Astrocyte of the cerebellum (primary cell): Measurements from ENCODE around the gene NDRG3.

Source experiments
- DNase-seq: peaks from one replicate; pipeline ENCODE4 v3.0.0-alpha.2; 2011; ENCODE audit warnings: low read depth
- H3K4me3 ChIP-seq: 2 replicates; pipeline ENCODE4 v1.5.1; 2011; ENCODE audit warnings: mild to moderate bottlenecking, low read depth, low read length, moderate library complexity
- in situ Hi-C: cut with HindIII; loops from 2 replicates; pipeline ENCODE4 v1.10.0; 2017; ENCODE audit warnings: low sequenced_read_pairs
- TF ChIP-seq, protein P1 (sequence below): IDR thresholded peaks from 2 replicates; pipeline ENCODE4 v1.5.1; 2012; ENCODE audit warnings: low read length, low read depth, moderate library complexity, mild to moderate bottlenecking; ENCODE audit errors: missing control alignments

Gene NDRG3

DNA sequence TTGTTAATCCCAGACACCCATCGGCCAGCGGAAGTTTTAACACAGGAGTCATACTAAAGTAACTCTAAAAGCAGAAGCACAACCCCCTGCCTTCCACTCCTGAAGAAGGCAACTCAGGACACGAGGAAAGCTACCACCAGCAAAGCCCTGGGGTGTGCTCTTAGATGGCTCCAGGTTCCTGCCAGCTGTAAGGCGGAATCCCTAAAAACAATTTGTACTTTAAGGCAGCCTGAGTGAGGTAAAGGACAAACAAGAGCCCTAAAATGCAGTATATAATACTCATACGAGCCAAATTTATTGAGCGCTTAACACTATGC lies 8.7 kb downstream of the NDRG3 start:
- in situ Hi-C loops: no loop called here
- no peak for DNase-seq
- TF ChIP-seq, protein P1, sequence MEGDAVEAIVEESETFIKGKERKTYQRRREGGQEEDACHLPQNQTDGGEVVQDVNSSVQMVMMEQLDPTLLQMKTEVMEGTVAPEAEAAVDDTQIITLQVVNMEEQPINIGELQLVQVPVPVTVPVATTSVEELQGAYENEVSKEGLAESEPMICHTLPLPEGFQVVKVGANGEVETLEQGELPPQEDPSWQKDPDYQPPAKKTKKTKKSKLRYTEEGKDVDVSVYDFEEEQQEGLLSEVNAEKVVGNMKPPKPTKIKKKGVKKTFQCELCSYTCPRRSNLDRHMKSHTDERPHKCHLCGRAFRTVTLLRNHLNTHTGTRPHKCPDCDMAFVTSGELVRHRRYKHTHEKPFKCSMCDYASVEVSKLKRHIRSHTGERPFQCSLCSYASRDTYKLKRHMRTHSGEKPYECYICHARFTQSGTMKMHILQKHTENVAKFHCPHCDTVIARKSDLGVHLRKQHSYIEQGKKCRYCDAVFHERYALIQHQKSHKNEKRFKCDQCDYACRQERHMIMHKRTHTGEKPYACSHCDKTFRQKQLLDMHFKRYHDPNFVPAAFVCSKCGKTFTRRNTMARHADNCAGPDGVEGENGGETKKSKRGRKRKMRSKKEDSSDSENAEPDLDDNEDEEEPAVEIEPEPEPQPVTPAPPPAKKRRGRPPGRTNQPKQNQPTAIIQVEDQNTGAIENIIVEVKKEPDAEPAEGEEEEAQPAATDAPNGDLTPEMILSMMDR: no peak
- H3K4me3 ChIP-seq: no peak overlapping the region

DNA sequence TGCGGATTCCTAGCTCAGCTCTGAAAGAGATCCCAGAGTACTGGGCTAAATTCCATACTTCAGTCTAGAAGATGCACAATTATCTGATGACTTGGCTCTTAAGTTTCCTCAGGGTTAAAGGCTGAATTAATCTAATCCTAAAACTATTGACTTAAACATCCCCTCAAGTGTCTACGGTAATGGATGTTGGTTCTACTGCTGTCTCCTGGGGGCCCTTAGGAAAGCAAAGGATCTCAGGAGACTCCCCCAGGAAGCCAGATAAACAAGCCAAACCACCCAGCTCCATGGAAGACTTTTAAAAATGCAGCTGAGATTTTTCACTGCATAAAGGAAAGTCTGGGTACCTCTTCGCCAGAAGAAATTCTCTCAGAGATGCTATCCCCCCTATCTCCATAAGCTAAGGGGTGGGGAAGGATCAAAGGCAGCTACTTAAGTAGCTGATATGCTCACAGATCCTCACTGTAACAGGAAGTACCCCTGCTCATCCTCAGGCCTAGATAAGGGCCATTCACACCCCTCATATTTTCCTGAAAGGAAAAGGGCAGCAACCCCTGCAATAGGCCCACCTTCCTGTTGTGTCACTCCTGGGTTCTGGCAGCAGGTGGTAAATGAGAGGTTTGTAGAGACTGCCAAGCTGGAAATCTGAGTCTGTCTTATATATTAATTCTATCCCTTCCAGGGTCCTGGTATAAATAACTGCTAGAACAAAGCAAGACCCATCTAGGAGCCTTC lies 9.3 kb downstream of the NDRG3 start:
- in situ Hi-C loops: no loop called here
- DNase-seq: no peak
- TF ChIP-seq, protein P1: no peak
- H3K4me3 ChIP-seq: no peak overlapping the region

DNA sequence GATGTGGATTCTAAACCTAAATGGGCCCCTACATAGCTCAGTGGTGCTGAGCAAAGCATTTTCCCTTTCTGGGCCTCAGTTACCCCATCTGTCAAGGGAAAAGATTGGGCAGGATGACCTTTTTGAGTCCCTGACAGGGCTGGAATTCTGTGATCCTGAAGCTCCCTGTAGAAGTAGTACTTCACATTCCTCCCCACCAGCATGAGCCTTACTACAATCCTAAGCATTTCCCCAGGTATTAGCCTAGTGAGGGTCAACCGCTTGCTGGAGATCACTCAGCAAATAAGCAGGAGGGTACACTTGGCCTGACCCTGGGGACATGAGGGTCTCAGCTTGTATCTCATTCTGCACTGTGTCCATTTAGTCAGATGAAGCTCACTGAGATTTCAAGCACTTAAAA lies 13.4 kb downstream of the NDRG3 start:
- H3K4me3 ChIP-seq: no peak overlapping the region
- in situ Hi-C loops: no loop called here
- DNase-seq: no peak
- TF ChIP-seq, protein P1: no peak

DNA sequence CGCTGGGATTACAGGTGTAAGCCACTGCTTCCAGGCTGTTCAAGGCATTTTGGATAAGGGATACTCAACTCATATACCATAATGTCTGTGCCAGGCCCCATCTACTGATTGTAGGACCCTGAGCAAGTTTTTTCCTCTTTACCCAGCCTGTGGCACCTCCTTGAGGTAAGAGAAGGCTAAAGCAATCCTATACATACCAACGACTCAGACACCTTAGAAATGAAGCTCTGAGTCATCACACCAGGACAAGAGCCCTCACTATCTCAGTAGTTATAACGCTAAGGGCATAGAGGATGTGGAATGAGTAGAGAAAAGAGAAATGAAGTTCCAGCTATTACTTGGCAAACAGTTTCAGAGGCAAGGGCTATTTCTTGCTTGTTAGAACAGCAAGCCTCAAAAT lies 16.9 kb downstream of the NDRG3 start:
- no peak for DNase-seq
- TF ChIP-seq, protein P1: peak; percentile 26
- H3K4me3 ChIP-seq: no peak overlapping the region
- in situ Hi-C loops: no loop called here

DNA sequence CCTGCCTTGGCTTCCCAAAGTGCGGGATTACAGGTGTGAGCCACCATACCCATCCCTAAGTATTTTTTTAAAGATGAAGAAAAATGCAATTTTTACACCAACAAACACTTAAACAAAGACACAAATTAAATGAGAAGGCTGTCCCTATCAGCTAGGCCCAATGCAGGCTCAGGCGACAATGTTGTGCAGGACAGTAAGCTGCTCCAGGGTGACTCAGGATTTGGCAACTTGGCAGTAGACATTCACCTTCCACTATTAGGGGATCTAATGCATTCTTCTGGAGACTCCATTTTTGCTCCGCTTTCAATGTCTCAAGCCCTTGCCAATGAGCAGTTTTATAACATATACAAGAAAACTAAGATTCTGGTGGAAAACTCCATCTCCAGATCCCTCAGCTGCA lies 19.7 kb downstream of the NDRG3 start:
- in situ Hi-C loops: no loop called here
- TF ChIP-seq, protein P1: no peak

DNA sequence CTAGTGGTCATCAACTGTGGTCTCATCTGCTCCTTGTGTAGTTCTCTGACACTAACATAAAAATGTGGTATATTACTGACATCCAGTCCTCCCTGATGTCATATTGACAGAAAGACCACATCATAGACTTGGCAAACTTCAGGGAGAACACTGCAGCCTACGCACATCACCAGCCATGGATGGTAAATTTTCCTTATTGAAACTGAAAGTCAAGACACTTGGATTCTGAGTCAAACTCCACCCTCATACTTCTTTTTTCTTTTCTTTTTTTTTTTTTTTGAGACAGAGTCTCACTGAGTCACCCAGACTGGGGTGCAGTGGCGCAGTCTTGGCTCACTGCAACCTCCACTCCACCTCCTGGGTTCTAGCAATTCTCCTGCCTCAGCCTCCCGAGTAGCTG lies 25.4 kb downstream of the NDRG3 start:
- TF ChIP-seq, protein P1: no peak
- no peak for DNase-seq
- no peak overlapping the region for H3K4me3 ChIP-seq
- in situ Hi-C loops: no loop called here

More for the DNA sequence above, 19.7 kb downstream of the NDRG3 start:
- DNase-seq: no peak
- no peak overlapping the region for H3K4me3 ChIP-seq
